ENCODE measurements around the gene TMC2.

The TMC2 gene

GRCh38 chr20:2593756-2594155 lies 57.4 kb downstream of the TMC2 start:
- H3K4me1 Mint-ChIP-seq (ENCODE audit: low read depth), result no peaks in the 10 kb centered on the region
- H3K4me3 Mint-ChIP-seq, result no peak overlapping the region
- no peaks in the 10 kb centered on the region for H3K9me3 Mint-ChIP-seq (ENCODE audit: low read depth)
- H3K27me3 Mint-ChIP-seq, result peaks cover 19% of the 10 kb centered on the region
- H3K36me3 Mint-ChIP-seq, result no peaks in the 10 kb centered on the region
- no peak overlapping the region for H3K27ac Mint-ChIP-seq

GRCh38 chr20:2595076-2595475 lies 58.7 kb downstream of the TMC2 start:
- Mint-ChIP-seq H3K4me1 (ENCODE audit: low read depth) (no peaks in the 10 kb centered on the region), H3K27me3 (peaks cover 19% of the 10 kb centered on the region), H3K9me3 (ENCODE audit: low read depth) (no peaks in the 10 kb centered on the region), H3K36me3 (no peaks in the 10 kb centered on the region), H3K4me3 (no peak overlapping the region), H3K27ac (no peak overlapping the region)

- Mint-ChIP-seq H3K4me3 (no peak overlapping the region), H3K36me3 (no peaks in the 10 kb centered on the region), H3K27ac (no peak overlapping the region), H3K9me3 (ENCODE audit: low read depth) (no peaks in the 10 kb centered on the region), H3K27me3 (peaks cover 17% of the 10 kb centered on the region), H3K4me1 (ENCODE audit: low read depth) (no peaks in the 10 kb centered on the region)
These were observed 60.4 kb downstream of the TMC2 start for GRCh38 chr20:2596673-2597279.

- Mint-ChIP-seq H3K9me3 (ENCODE audit: low read depth) (no peaks in the 10 kb centered on the region), H3K27ac (no peak overlapping the region), H3K36me3 (no peaks in the 10 kb centered on the region), H3K27me3 (peaks cover 7% of the 10 kb centered on the region), H3K4me1 (ENCODE audit: low read depth) (no peaks in the 10 kb centered on the region), H3K4me3 (no peak overlapping the region)
These were observed 63.1 kb downstream of the TMC2 start for GRCh38 chr20:2599288-2600006.

GRCh38 chr20:2602046-2602735 lies 65.8 kb downstream of the TMC2 start:
- H3K9me3 Mint-ChIP-seq (ENCODE audit: low read depth), result peaks cover 3% of the 10 kb centered on the region
- peaks cover 2% of the 10 kb centered on the region for H3K27me3 Mint-ChIP-seq
- no peak overlapping the region for H3K4me3 Mint-ChIP-seq
- H3K27ac Mint-ChIP-seq, result no peak overlapping the region
- no peaks in the 10 kb centered on the region for H3K4me1 Mint-ChIP-seq (ENCODE audit: low read depth)
- H3K36me3 Mint-ChIP-seq, result peaks cover 3% of the 10 kb centered on the region

- peaks cover 3% of the 10 kb centered on the region for H3K27me3 Mint-ChIP-seq
- peaks cover 7% of the 10 kb centered on the region for H3K36me3 Mint-ChIP-seq
- H3K9me3 Mint-ChIP-seq (ENCODE audit: low read depth), result peaks cover 8% of the 10 kb centered on the region
- H3K4me1 Mint-ChIP-seq (ENCODE audit: low read depth), result no peaks in the 10 kb centered on the region
- H3K27ac Mint-ChIP-seq, result no peak overlapping the region
- no peak overlapping the region for H3K4me3 Mint-ChIP-seq
These were observed 66.4 kb downstream of the TMC2 start for GRCh38 chr20:2602746-2603145.

GRCh38 chr20:2603816-2604505 lies 67.6 kb downstream of the TMC2 start:
- Mint-ChIP-seq H3K4me3 (no peak overlapping the region), H3K36me3 (peaks cover 7% of the 10 kb centered on the region), H3K9me3 (ENCODE audit: low read depth) (peaks cover 8% of the 10 kb centered on the region), H3K27me3 (peaks cover 1% of the 10 kb centered on the region), H3K27ac (no peak overlapping the region), H3K4me1 (ENCODE audit: low read depth) (no peaks in the 10 kb centered on the region)

- H3K27me3 Mint-ChIP-seq, result peaks cover 4% of the 10 kb centered on the region
These were observed 68.1 kb downstream of the TMC2 start for GRCh38 chr20:2604506-2604835.

GRCh38 chr20:2606507-2607006 lies 70.2 kb downstream of the TMC2 start:
- H3K9me3 Mint-ChIP-seq (ENCODE audit: low read depth), result peaks cover 8% of the 10 kb centered on the region

More at GRCh38 chr20:2604506-2604835, 68.1 kb downstream of the TMC2 start:
- H3K4me1 Mint-ChIP-seq (ENCODE audit: low read depth), result no peaks in the 10 kb centered on the region
- no peak overlapping the region for H3K27ac Mint-ChIP-seq
- H3K36me3 Mint-ChIP-seq, result peaks cover 7% of the 10 kb centered on the region
- H3K9me3 Mint-ChIP-seq (ENCODE audit: low read depth), result peaks cover 8% of the 10 kb centered on the region
- no peak overlapping the region for H3K4me3 Mint-ChIP-seq

GRCh38 chr20:2610326-2610725 lies 74.0 kb downstream of the TMC2 start:
- Mint-ChIP-seq H3K4me1 (ENCODE audit: low read depth) (no peaks in the 10 kb centered on the region), H3K36me3 (peaks cover 8% of the 10 kb centered on the region), H3K27me3 (peaks cover 14% of the 10 kb centered on the region), H3K9me3 (ENCODE audit: low read depth) (peaks cover 8% of the 10 kb centered on the region), H3K4me3 (no peak overlapping the region), H3K27ac (no peak overlapping the region)

More at GRCh38 chr20:2606507-2607006, 70.2 kb downstream of the TMC2 start:
- Mint-ChIP-seq H3K4me1 (ENCODE audit: low read depth) (no peaks in the 10 kb centered on the region), H3K27ac (no peak overlapping the region), H3K4me3 (no peak overlapping the region), H3K36me3 (peaks cover 7% of the 10 kb centered on the region), H3K27me3 (peaks cover 5% of the 10 kb centered on the region)

- Mint-ChIP-seq H3K4me1 (ENCODE audit: low read depth) (no peaks in the 10 kb centered on the region), H3K27me3 (peaks cover 15% of the 10 kb centered on the region), H3K36me3 (peaks cover 10% of the 10 kb centered on the region), H3K9me3 (ENCODE audit: low read depth) (peaks cover 8% of the 10 kb centered on the region), H3K4me3 (no peak overlapping the region), H3K27ac (no peak overlapping the region)
These were observed 74.8 kb downstream of the TMC2 start for GRCh38 chr20:2610941-2611720.

- H3K4me3 Mint-ChIP-seq, result no peak overlapping the region
- H3K27ac Mint-ChIP-seq, result no peak overlapping the region
- peaks cover 8% of the 10 kb centered on the region for H3K36me3 Mint-ChIP-seq
- H3K27me3 Mint-ChIP-seq, result peaks cover 19% of the 10 kb centered on the region
- peaks cover 6% of the 10 kb centered on the region for H3K9me3 Mint-ChIP-seq (ENCODE audit: low read depth)
- no peaks in the 10 kb centered on the region for H3K4me1 Mint-ChIP-seq (ENCODE audit: low read depth)
These were observed 75.7 kb downstream of the TMC2 start for GRCh38 chr20:2612073-2612472.

GRCh38 chr20:2616634-2617033 lies 80.3 kb downstream of the TMC2 start:
- Mint-ChIP-seq H3K4me3 (no peak overlapping the region), H3K36me3 (peaks cover 3% of the 10 kb centered on the region), H3K27ac (no peak overlapping the region), H3K27me3 (peaks cover 24% of the 10 kb centered on the region), H3K9me3 (ENCODE audit: low read depth) (no peaks in the 10 kb centered on the region), H3K4me1 (ENCODE audit: low read depth) (no peaks in the 10 kb centered on the region)

GRCh38 chr20:2617099-2617714 lies 80.8 kb downstream of the TMC2 start:
- no peak overlapping the region for H3K4me3 Mint-ChIP-seq
- peaks cover 3% of the 10 kb centered on the region for H3K36me3 Mint-ChIP-seq
- no peak overlapping the region for H3K27ac Mint-ChIP-seq
- H3K4me1 Mint-ChIP-seq (ENCODE audit: low read depth), result no peaks in the 10 kb centered on the region
- H3K9me3 Mint-ChIP-seq (ENCODE audit: low read depth), result no peaks in the 10 kb centered on the region
- H3K27me3 Mint-ChIP-seq, result peaks cover 21% of the 10 kb centered on the region

Data from activated naive CD8-positive, alpha-beta T cell (primary cell).